Kidney epithelial cell (primary cell): ENCODE results near the gene NFIA. TPM values are rescaled to one million over a fixed set of nuclear protein-coding genes. Genes with fewer than 3 reads are reported as not detected.

Experiments
- DNase-seq: peaks from one replicate; pipeline ENCODE4 v3.0.0-alpha.2; 2010; ENCODE audit warnings: low read depth
- H3K27me3 ChIP-seq: 2 replicates; pipeline ENCODE4 v1.6.0; 2011; ENCODE audit warnings: low read length; ENCODE audit not compliant: control insufficient read depth, insufficient read depth
- H3K36me3 ChIP-seq: 2 replicates; pipeline ENCODE4 v1.5.1; 2011; ENCODE audit warnings: low read length; ENCODE audit not compliant: control insufficient read depth, insufficient read depth
- H3K4me3 ChIP-seq: 2 replicates; pipeline ENCODE4 v1.5.1; 2011; ENCODE audit warnings: low read depth, mild to moderate bottlenecking, control low read depth, low read length
- total RNA-seq: library from RNA; depleted of rRNA; stranded (reverse); fragments of >200 nt; gene quantifications from 2 replicates; pipeline ENCODE4 v1.2.3, GENCODE V29; 2015
- TF ChIP-seq, protein P1 (sequence below): IDR thresholded peaks from 2 replicates; pipeline ENCODE4 v1.5.1; 2011; ENCODE audit warnings: mild to moderate bottlenecking, moderate library complexity, low read length, control low read depth, inconsistent platforms; ENCODE audit not compliant: insufficient read depth, poor library complexity, severe bottlenecking

Gene NFIA
- total RNA-seq, 1 donor from 2014 or later, result 3.5 TPM

DNA sequence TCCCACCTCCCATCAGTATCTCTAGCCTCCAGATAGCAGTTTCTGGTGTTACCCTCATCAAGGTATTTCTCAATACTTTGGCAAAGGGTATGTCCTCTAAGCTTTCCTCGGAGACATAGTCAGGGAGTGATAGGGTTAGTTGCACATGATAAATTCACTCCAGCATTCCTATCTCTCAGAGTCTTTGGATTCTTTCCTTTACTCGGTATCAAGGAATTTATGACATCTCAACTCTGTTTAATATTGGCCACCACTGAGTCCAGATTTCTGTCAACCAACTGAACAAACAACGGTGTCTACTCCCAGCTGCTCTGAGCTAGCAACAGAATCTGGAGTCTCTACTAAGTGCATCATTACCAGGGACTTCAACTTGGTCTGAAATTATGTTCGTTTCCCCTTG is 409.1 kb downstream of the NFIA start:
- no peak for DNase-seq
- no peaks in the 10 kb centered on the region for H3K36me3 ChIP-seq
- no peaks in the 10 kb centered on the region for H3K27me3 ChIP-seq
- no peak overlapping the region for H3K4me3 ChIP-seq
- TF ChIP-seq, protein P1, sequence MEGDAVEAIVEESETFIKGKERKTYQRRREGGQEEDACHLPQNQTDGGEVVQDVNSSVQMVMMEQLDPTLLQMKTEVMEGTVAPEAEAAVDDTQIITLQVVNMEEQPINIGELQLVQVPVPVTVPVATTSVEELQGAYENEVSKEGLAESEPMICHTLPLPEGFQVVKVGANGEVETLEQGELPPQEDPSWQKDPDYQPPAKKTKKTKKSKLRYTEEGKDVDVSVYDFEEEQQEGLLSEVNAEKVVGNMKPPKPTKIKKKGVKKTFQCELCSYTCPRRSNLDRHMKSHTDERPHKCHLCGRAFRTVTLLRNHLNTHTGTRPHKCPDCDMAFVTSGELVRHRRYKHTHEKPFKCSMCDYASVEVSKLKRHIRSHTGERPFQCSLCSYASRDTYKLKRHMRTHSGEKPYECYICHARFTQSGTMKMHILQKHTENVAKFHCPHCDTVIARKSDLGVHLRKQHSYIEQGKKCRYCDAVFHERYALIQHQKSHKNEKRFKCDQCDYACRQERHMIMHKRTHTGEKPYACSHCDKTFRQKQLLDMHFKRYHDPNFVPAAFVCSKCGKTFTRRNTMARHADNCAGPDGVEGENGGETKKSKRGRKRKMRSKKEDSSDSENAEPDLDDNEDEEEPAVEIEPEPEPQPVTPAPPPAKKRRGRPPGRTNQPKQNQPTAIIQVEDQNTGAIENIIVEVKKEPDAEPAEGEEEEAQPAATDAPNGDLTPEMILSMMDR, result no peak

DNA sequence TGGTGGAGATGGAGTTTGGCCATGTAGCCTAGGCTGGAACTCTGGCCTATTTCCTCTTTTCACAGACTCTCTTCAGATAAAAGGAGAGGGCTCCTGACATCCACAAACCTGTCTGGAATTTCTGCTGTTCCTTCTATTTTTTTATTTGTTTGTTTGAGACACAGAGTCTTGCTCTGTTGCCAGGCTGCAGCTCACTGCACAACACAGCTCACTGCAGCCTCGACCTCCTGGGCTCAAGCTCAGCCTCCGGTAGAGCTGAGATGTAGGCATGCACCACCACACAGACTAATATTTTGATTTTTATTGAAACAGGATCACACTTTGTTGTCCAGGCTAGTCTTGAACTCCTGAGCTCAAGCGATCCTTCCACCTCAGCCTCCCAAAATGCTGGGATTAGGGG is 411.6 kb downstream of the NFIA start:
- Histone ChIP-seq H3K36me3 (no peaks in the 10 kb centered on the region), H3K27me3 (no peaks in the 10 kb centered on the region), H3K4me3 (no peak overlapping the region)
- no peak for DNase-seq
- TF ChIP-seq, protein P1, result no peak

DNA sequence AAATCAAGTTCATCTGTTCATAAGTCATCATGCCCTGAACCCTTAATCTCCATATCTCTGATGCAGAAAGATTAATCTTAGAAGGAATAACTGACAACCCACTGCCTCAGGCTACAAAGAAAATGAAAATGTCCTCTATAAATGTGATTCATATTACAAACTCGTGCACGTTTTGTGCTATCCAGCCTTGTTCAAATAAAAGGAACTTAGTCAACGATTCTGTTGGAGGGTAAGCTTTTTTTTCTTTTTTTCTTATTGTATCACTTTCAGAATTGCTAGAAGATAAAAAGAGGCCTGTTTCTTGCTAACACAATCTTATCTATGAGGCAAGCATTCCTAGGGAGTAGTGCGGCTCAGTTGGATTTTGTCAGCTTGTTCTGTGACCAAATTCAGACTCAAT is 414.1 kb downstream of the NFIA start:
- Histone ChIP-seq H3K36me3 (no peaks in the 10 kb centered on the region), H3K4me3 (no peak overlapping the region), H3K27me3 (no peaks in the 10 kb centered on the region)
- no peak for DNase-seq
- TF ChIP-seq, protein P1, result no peak

DNA sequence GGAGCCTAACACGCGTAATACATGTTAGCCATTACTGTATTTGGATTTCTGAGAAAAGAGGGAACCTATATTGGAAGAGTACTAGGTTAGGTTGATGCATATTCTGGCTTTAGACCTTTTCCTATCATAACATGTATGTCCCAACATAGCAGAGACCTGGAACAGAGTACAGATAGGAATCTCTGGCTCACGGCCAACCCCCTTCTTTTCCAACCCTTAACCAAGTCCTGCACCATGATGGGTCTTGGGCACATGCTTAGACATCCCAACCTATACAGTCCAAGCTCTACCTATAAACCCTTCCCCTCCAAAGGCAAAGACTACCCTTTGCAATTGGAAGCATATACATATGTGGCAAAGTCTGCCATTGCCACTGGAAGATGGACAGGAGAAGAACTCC is 414.7 kb downstream of the NFIA start:
- Histone ChIP-seq H3K36me3 (no peaks in the 10 kb centered on the region), H3K27me3 (no peaks in the 10 kb centered on the region), H3K4me3 (no peak overlapping the region)
- no peak for DNase-seq
- TF ChIP-seq, protein P1, result no peak

DNA sequence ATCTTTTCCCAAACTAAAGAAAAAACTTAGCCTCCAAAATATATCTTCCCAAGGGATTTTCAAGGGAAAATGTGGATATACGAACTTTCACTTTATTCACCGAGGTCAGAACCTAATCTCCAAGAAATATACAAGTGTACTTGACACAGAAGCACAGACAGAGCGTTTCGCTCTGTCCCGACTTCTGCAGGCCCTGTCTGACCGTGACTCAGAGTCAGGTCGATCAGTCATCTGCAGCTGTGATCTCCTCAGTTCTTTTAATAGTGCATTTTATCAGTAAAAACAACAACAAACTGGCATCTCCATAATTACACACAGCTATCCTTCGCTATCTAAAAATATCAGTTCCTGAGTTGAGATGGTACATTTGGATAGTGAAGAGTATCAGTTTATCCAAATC is 416.0 kb downstream of the NFIA start:
- no peaks in the 10 kb centered on the region for H3K27me3 ChIP-seq
- H3K36me3 ChIP-seq, result no peaks in the 10 kb centered on the region
- no peak overlapping the region for H3K4me3 ChIP-seq
- DNase-seq, result no peak
- TF ChIP-seq, protein P1, result no peak
